ENCODE measurements around the gene PROM1.

The PROM1 gene

GRCh38 chr4:16006771-16007446, 76.9 kb downstream of the PROM1 start:
- Histone ChIP-seq H3K27ac (no peak overlapping the region), H3K4me3 (no peak overlapping the region)

- Histone ChIP-seq H3K27ac (no peak overlapping the region), H3K4me3 (no peak overlapping the region)
These were observed 78.1 kb downstream of the PROM1 start for GRCh38 chr4:16005676-16006075.

- no peak overlapping the region for H3K27ac ChIP-seq
- no peak overlapping the region for H3K4me3 ChIP-seq
These were observed 82.4 kb downstream of the PROM1 start for GRCh38 chr4:16001484-16001858.

GRCh38 chr4:16000708-16001483, 82.9 kb downstream of the PROM1 start:
- H3K4me3 ChIP-seq: no peak overlapping the region
- H3K27ac ChIP-seq: no peak overlapping the region

GRCh38 chr4:15996773-15997172, 87.0 kb downstream of the PROM1 start:
- Histone ChIP-seq H3K4me3 (no peak overlapping the region), H3K27ac (no peak overlapping the region)

- no peak overlapping the region for H3K27ac ChIP-seq
- H3K4me3 ChIP-seq: no peak overlapping the region
These were observed 88.0 kb downstream of the PROM1 start for GRCh38 chr4:15995826-15996225.

GRCh38 chr4:15992167-15992485, 91.7 kb downstream of the PROM1 start:
- H3K4me3 ChIP-seq: no peak overlapping the region
- H3K27ac ChIP-seq: no peak overlapping the region

- Histone ChIP-seq H3K27ac (no peak overlapping the region), H3K4me3 (no peak overlapping the region)
These were observed 93.1 kb downstream of the PROM1 start for GRCh38 chr4:15990570-15991285.

GRCh38 chr4:15989424-15989823, 94.4 kb downstream of the PROM1 start:
- Histone ChIP-seq H3K4me3 (no peak overlapping the region), H3K27ac (no peak overlapping the region)

GRCh38 chr4:15988222-15988621, 95.6 kb downstream of the PROM1 start:
- Histone ChIP-seq H3K27ac (no peak overlapping the region), H3K4me3 (no peak overlapping the region)

GRCh38 chr4:15986907-15987306, 96.9 kb downstream of the PROM1 start:
- Histone ChIP-seq H3K4me3 (no peak overlapping the region), H3K27ac (no peak overlapping the region)

- Histone ChIP-seq H3K4me3 (no peak overlapping the region), H3K27ac (no peak overlapping the region)
These were observed 100.2 kb downstream of the PROM1 start for GRCh38 chr4:15983610-15984009.

GRCh38 chr4:15982842-15983524, 100.8 kb downstream of the PROM1 start:
- Histone ChIP-seq H3K4me3 (no peak overlapping the region), H3K27ac (no peak overlapping the region)

GRCh38 chr4:15976456-15977447, 107.1 kb downstream of the PROM1 start:
- no peak overlapping the region for H3K27ac ChIP-seq
- no peak overlapping the region for H3K4me3 ChIP-seq

- H3K4me3 ChIP-seq: no peak overlapping the region
- H3K27ac ChIP-seq: no peak overlapping the region
These were observed 112.6 kb downstream of the PROM1 start for GRCh38 chr4:15971068-15971801.

GRCh38 chr4:15968551-15969300, 115.1 kb downstream of the PROM1 start:
- Histone ChIP-seq H3K27ac (no peak overlapping the region), H3K4me3 (no peak overlapping the region)

GRCh38 chr4:15965325-15965724, 118.5 kb downstream of the PROM1 start:
- no peak overlapping the region for H3K4me3 ChIP-seq
- no peak overlapping the region for H3K27ac ChIP-seq

GRCh38 chr4:15964159-15964558, 119.7 kb downstream of the PROM1 start:
- Histone ChIP-seq H3K4me3 (no peak overlapping the region), H3K27ac (no peak overlapping the region)
